SK-N-SH (cell line): ENCODE data around the gene LCN1. TPM values are rescaled to one million over a fixed set of nuclear protein-coding genes. Genes with fewer than 3 reads are reported as not detected.

Experiments
- CTCF ChIA-PET: fragments of 300-600, 350-600 bp; formaldehyde crosslinking; extraction: SDS; loops from one replicate; lab custom pipeline; 2021; lab: Yijun Ruan, JAX
- POLR2A ChIA-PET: fragments of 350-600 bp; sonication (Branson Sonifier 250); formaldehyde crosslinking; extraction: SDS; loops from one replicate; lab custom pipeline; 2020; ENCODE audit warnings: antibody characterized with exemption, inconsistent platforms; lab: Yijun Ruan, JAX
- DNase-seq: peaks from one replicate; pipeline ENCODE4 v3.0.0; 2012
- H2AFZ ChIP-seq: fragments of 200-600 bp; sonication (generic); 2 replicates; pipeline ENCODE4 v1.8.1; 2016; ENCODE audit warnings: antibody characterized with exemption, mild to moderate bottlenecking, low read depth
- H3F3A ChIP-seq: fragments of 200-600 bp; sonication (generic); replicated peaks from 2 replicates; pipeline ENCODE3; 2016; ENCODE audit warnings: antibody characterized with exemption, mild to moderate bottlenecking; ENCODE audit not compliant: insufficient read depth
- H3K27ac ChIP-seq, 2 experiments: fragments of 200-500 bp in 1 of 2; fragments of 200-600 bp in 1 of 2; sonication (Bioruptor generic) in 1 of 2; sonication (generic), shearing (Covaris generic) in 1 of 2; 2 replicates each; pipeline versions ENCODE4 v1.5.1 to v1.6.1; 2014 to 2016; ENCODE audit warnings: low read depth in 2 of 2, inconsistent platforms in 1 of 2, low read length in 1 of 2, mild to moderate bottlenecking in 1 of 2, mixed read lengths in 1 of 2
- H3K27me3 ChIP-seq: fragments of 200-600 bp; sonication (generic), shearing (Covaris generic); 2 replicates; pipeline ENCODE4 v1.6.1; 2016; ENCODE audit warnings: mixed run types; ENCODE audit not compliant: insufficient read depth
- H3K36me3 ChIP-seq, 2 experiments: fragments of 200-500 bp in 1 of 2; fragments of 200-600 bp in 1 of 2; sonication (Bioruptor generic) in 1 of 2; sonication (generic) in 1 of 2; replicated peaks in 1 of 2; 2 replicates each; pipeline versions ENCODE3 to v1.5.1; 2014 to 2016; ENCODE audit warnings: low read length in 1 of 2, mild to moderate bottlenecking in 1 of 2; ENCODE audit not compliant: insufficient read depth in 2 of 2, control insufficient read depth in 1 of 2
- H3K4me1 ChIP-seq, 2 experiments: fragments of 200-500 bp in 1 of 2; fragments of 200-600 bp in 1 of 2; sonication (Bioruptor generic) in 1 of 2; sonication (generic), shearing (Covaris generic) in 1 of 2; 2 replicates each; pipeline versions ENCODE4 v1.5.1 to v1.6.1; 2014 to 2016; ENCODE audit warnings: low read depth in 1 of 2, low read length in 1 of 2, mixed run types in 1 of 2; ENCODE audit not compliant: insufficient read depth in 2 of 2, control insufficient read depth in 1 of 2
- H3K4me2 ChIP-seq: fragments of 200-600 bp; sonication (generic), shearing (Covaris generic); 2 replicates; pipeline ENCODE4 v1.6.1; 2017; ENCODE audit warnings: mixed run types
- H3K4me3 ChIP-seq, 2 experiments: fragments of 200-500 bp in 1 of 2; fragments of 200-600 bp in 1 of 2; sonication (Bioruptor generic) in 1 of 2; sonication (generic), shearing (Covaris generic) in 1 of 2; 2 replicates each; pipeline versions ENCODE4 v1.5.1 to v1.8.1; 2014 to 2016; ENCODE audit warnings: low read depth in 2 of 2, inconsistent platforms in 1 of 2, low read length in 1 of 2, mild to moderate bottlenecking in 1 of 2, mixed read lengths in 1 of 2, moderate library complexity in 1 of 2
- H3K79me2 ChIP-seq: fragments of 200-600 bp; sonication (generic); 2 replicates; pipeline ENCODE4 v1.8.1; 2017; ENCODE audit warnings: mild to moderate bottlenecking; ENCODE audit not compliant: insufficient read depth
- H3K9ac ChIP-seq: fragments of 200-600 bp; sonication (generic); 2 replicates; pipeline ENCODE4 v1.6.1; 2017; ENCODE audit warnings: mixed run types
- H3K9me2 ChIP-seq: fragments of 200-600 bp; sonication (generic); 2 replicates; pipeline ENCODE4 v1.6.1; 2017; ENCODE audit warnings: mixed run types
- H3K9me3 ChIP-seq: fragments of 200-600 bp; sonication (generic); 2 replicates; pipeline ENCODE4 v1.6.1; 2017; ENCODE audit warnings: mixed run types, mild to moderate bottlenecking, moderate library complexity
- H4K20me1 ChIP-seq: fragments of 200-600 bp; sonication (generic); 2 replicates; pipeline ENCODE4 v1.6.1; 2017; ENCODE audit warnings: mild to moderate bottlenecking, mixed run types; ENCODE audit not compliant: insufficient read depth
- CHD2 ChIP-seq: fragments of 150-350 bp; IDR thresholded peaks from 2 replicates; pipeline ENCODE4 v1.6.1; 2018; ENCODE audit warnings: low read length; ENCODE audit not compliant: partially characterized antibody
- FOSL2 ChIP-seq: IDR thresholded peaks from 2 replicates; pipeline ENCODE4 v1.4.0; 2012; ENCODE audit warnings: low read depth, mild to moderate bottlenecking, moderate library complexity, borderline replicate concordance
- FOXJ3 ChIP-seq: sonication (generic); formaldehyde crosslinking; IDR thresholded peaks from 2 replicates; pipeline ENCODE4 v1.5.1; 2020; ENCODE audit warnings: mild to moderate bottlenecking, missing genetic modification reagents
- FOXM1 ChIP-seq: IDR thresholded peaks from 2 replicates; pipeline ENCODE4 v1.4.0; 2012; ENCODE audit warnings: low read depth, mild to moderate bottlenecking
- GABPA ChIP-seq: IDR thresholded peaks from 2 replicates; pipeline ENCODE4 v1.4.0; 2012; ENCODE audit warnings: low read depth, mild to moderate bottlenecking
- GATA2 ChIP-seq: sonication (generic); formaldehyde crosslinking; IDR thresholded peaks from 2 replicates; pipeline ENCODE4 v1.5.0; 2020; ENCODE audit warnings: mild to moderate bottlenecking, missing genetic modification reagents
- JUND ChIP-seq: IDR thresholded peaks from 2 replicates; pipeline ENCODE4 v1.4.0; 2012
- MAX ChIP-seq: IDR thresholded peaks from 2 replicates; pipeline ENCODE4 v1.4.0; 2012; ENCODE audit warnings: low read depth
- NRF1 ChIP-seq: IDR thresholded peaks from 2 replicates; pipeline ENCODE4 v1.6.1; 2012; ENCODE audit warnings: low read depth, mild to moderate bottlenecking, low read length
- PBX3 ChIP-seq: IDR thresholded peaks from 2 replicates; pipeline ENCODE4; 2012
- POLR2AphosphoS5 ChIP-seq: IDR thresholded peaks from 2 replicates; pipeline ENCODE4 v1.6.1; 2012; ENCODE audit warnings: low read depth, low read length
- RCOR1 ChIP-seq: fragments of 150-350 bp; IDR thresholded peaks from 2 replicates; pipeline ENCODE4 v1.6.1; 2017; ENCODE audit warnings: antibody characterized with exemption, low read length
- REST ChIP-seq: IDR thresholded peaks from 2 replicates; pipeline ENCODE4 v1.6.1; 2012; ENCODE audit warnings: mild to moderate bottlenecking, low read depth, low read length, moderate library complexity
- RFX5 ChIP-seq: IDR thresholded peaks from 2 replicates; pipeline ENCODE4 v1.6.1; 2012; ENCODE audit warnings: mild to moderate bottlenecking, improper control_type of control experiment, low read length
- RXRA ChIP-seq: IDR thresholded peaks from 2 replicates; pipeline ENCODE4 v1.4.0; 2012; ENCODE audit warnings: low read depth, mild to moderate bottlenecking, borderline replicate concordance
- SIN3A ChIP-seq: IDR thresholded peaks from 2 replicates; pipeline ENCODE4 v1.6.1; 2012; ENCODE audit warnings: low read depth, mild to moderate bottlenecking, low read length, moderate library complexity, borderline replicate concordance
- TAF1 ChIP-seq: IDR thresholded peaks from 2 replicates; pipeline ENCODE4 v1.6.1; 2012; ENCODE audit warnings: low read depth, mild to moderate bottlenecking, low read length, moderate library complexity, borderline replicate concordance
- TCF12 ChIP-seq: IDR thresholded peaks from 2 replicates; pipeline ENCODE4 v1.4.0; 2012
- TEAD4 ChIP-seq: IDR thresholded peaks from 2 replicates; pipeline ENCODE4 v1.4.0; 2012; ENCODE audit warnings: mild to moderate bottlenecking, borderline replicate concordance; ENCODE audit not compliant: insufficient read depth
- USF1 ChIP-seq: IDR thresholded peaks from 2 replicates; pipeline ENCODE4 v1.4.0; 2012; ENCODE audit warnings: low read depth, borderline replicate concordance
- YY1 ChIP-seq: IDR thresholded peaks from 2 replicates; pipeline ENCODE4 v1.4.0; 2012; ENCODE audit warnings: low read depth, mild to moderate bottlenecking
- WGBS: methylation state at CpG from one replicate; pipeline ENCODE4 v1.1.6; 2017; ENCODE audit warnings: low lambda C conversion rate; 5-methylcytosine and 5-hydroxymethylcytosine counted together
- polyA plus RNA-seq, 3 experiments: library from polyadenylated mRNA; depleted of rRNA; stranded (reverse); fragments of >200 nt; gene quantifications; 2 replicates each; pipeline ENCODE4 v1.2.3, GENCODE V29; 2012

The LCN1 gene
- polyA plus RNA-seq, 1 of the 3 experiments (the other 2 are of a cell fraction): not detected

- ChIA-PET CTCF (interaction anchor here (1.0 kb wide), 1 partner anchor 27 kb away, joined by 3 read pairs; no protein-coding TSS in a partner anchor), POLR2A (no interaction called here)
- H4K20me1 ChIP-seq: peaks cover 15% of the 10 kb centered on the region
- TF ChIP-seq USF1: no peak
- TF ChIP-seq SIN3A: no peak
- TF ChIP-seq GABPA: no peak
- no peak for TF ChIP-seq RXRA
- H3K4me2 ChIP-seq: no peak overlapping the region
- H3K4me3 ChIP-seq: no peak overlapping the region
- H2AFZ ChIP-seq: no peak overlapping the region
- no peak overlapping the region for H3K27ac ChIP-seq
- peaks cover 3 to 19% of the 10 kb centered on the region in 2 experiments for H3K36me3 ChIP-seq
- H3K9me3 ChIP-seq: no peaks in the 10 kb centered on the region
- H3K9me2 ChIP-seq: no peaks in the 10 kb centered on the region
- H3K27me3 ChIP-seq: no peaks in the 10 kb centered on the region
- no peaks in the 10 kb centered on the region; a peak in 2 of 4 replicates for H3K4me1 ChIP-seq
- no peaks in the 10 kb centered on the region for H3K79me2 ChIP-seq
- WGBS: 69% methylated on average over 9 of the region's 9 CpGs
- DNase-seq: peak; percentile 8
- no peaks in the 10 kb centered on the region for H3F3A ChIP-seq
- H3K9ac ChIP-seq: no peak overlapping the region
These were observed 12.9 kb upstream of the LCN1 start for GRCh38 chr9:135508211-135508820.

- Histone ChIP-seq H3K9ac (no peak overlapping the region), H3K27me3 (no peaks in the 10 kb centered on the region), H3K79me2 (no peaks in the 10 kb centered on the region), H3K9me3 (no peaks in the 10 kb centered on the region), H3F3A (no peaks in the 10 kb centered on the region), H3K36me3 (peaks cover 3 to 8% of the 10 kb centered on the region in 2 experiments), H3K4me1 (no peaks in the 10 kb centered on the region; a peak in 1 of 4 replicates), H3K9me2 (no peaks in the 10 kb centered on the region), H3K4me3 (no peak overlapping the region), H4K20me1 (peaks cover 11% of the 10 kb centered on the region)
- ChIA-PET CTCF (interaction anchor here (1.0 kb wide), 1 partner anchor 18 kb away, joined by 3 read pairs; no protein-coding TSS in a partner anchor), POLR2A (no interaction called here)
- 75% methylated on average over 2 of the region's 2 CpGs for WGBS
- DNase-seq: no peak
- TF ChIP-seq SIN3A (no peak), GABPA (no peak), USF1 (no peak), TCF12 (no peak), RCOR1 (no peak), GATA2 (CRISPR knock-in tag) (no peak), JUND (no peak), CHD2 (no peak), REST (no peak), YY1 (no peak), POLR2AphosphoS5 (no peak), PBX3 (no peak), FOSL2 (no peak), FOXM1 (no peak), TAF1 (no peak), RFX5 (no peak), NRF1 (no peak), MAX (no peak), FOXJ3 (no peak), TEAD4 (no peak)
- TF ChIP-seq, all 33 proteins: peak for 0
- Histone ChIP-seq H2AFZ (no peak overlapping the region), H3K27ac (no peak overlapping the region), H3K4me2 (no peak overlapping the region)
These were observed 11.8 kb upstream of the LCN1 start for GRCh38 chr9:135509458-135509857.
